Vein endothelial cell (primary cell): ENCODE data around the gene WTAP. TPM values are rescaled to one million over a fixed set of nuclear protein-coding genes. Genes with fewer than 3 reads are reported as not detected.

ENCODE experiments used
- small RNA-seq: library from RNA; depleted of rRNA; stranded (forward); fragments of <200 nt; gene quantifications from one replicate; pipeline ENCODE3, GENCODE V24; 2012
- total RNA-seq: library from RNA; depleted of rRNA; stranded (reverse); fragments of >200 nt; gene quantifications from 2 replicates; pipeline ENCODE4 v1.2.3, GENCODE V29; 2012

WTAP gene
- total RNA-seq, result 82.3 and 97.0 TPM in 2 replicates

DNA sequence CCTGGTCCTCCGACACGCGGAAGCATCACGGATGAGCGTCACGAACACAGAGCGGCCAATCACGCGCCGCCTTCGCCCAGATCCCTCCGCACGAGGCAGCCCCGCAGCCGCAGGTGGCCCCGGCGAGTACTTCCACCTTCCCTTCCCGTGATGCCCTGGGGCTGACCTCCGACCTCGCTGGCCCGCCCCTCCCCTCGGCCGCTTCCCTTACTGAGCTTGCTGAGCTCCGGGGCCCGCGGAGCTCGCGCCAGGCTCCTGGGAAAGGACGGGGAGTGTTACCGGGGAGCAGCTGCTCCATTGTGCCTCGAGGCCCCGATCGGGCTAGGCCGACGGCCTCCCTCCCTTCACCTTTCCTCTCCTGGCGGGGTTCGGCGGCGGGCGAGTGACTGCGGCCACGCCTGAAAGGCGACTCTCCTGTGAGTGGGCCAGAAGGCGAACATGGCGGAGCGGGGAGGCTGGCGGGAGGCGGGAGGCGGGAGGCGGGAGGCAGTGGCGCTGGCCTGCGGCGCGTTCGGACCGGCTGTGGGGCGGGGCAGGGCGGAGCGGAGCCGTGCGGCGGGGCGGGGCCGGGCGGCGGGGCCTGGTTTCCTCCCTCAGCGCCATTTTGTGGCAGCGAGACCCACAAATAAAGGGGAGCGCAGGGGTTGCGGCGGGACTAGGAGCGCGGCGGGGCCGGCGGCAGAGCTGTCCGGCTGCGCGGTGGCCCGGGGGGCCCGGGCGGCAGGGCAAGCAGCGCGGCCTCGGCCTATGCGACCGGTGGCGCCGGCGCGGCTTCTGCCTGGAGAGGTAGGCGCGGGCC is at the start of gene WTAP:
Gene WTAP, plus strand, starts transcription at position 589 of the 799 bp plus-strand sequence. CDS start 8,760 bp downstream, outside the sequence.

DNA sequence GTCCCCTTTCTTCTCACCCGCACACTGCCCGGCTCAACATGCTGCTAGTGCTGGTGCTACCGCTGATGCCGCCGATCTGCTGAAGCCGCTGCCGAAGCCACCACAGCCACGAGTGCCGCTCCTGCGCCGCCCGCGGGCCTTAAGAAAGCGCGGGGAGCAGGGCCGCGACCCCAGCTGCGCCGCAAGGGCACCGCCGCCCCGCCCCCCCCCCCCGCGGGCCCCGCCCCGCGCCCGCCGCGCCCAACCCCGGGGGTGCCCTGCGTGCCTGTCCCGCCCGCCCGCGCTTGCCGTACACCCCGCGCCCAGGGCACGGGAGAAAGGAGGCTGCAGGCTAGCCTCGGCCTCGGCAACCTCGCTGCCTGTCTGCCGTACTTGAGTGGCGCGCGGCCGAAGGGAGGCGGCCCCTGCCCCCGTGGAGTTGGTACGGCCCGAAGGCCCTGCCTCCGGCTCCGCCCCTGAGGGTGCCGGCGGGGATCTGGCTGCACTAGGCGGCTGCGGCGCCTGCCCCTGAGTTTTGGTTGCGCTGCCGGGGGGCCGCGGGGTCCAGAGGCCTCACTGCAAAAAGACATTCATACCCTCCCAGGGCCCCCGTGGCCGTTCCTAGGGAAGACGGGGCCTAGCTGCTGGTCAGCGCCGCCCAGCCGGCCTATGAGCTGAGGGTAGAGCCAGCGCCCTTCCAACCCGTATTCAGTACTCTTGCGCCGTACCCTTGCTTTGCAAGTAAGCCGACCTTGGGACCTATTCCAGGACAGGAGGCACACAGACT is 34.0 kb upstream of the WTAP start, which contains the start of gene SOD2:
Gene SOD2, minus strand, starts transcription at position 114 of the 766 bp plus-strand sequence. Its CDS starts 74 bp downstream, at position 40.

DNA sequence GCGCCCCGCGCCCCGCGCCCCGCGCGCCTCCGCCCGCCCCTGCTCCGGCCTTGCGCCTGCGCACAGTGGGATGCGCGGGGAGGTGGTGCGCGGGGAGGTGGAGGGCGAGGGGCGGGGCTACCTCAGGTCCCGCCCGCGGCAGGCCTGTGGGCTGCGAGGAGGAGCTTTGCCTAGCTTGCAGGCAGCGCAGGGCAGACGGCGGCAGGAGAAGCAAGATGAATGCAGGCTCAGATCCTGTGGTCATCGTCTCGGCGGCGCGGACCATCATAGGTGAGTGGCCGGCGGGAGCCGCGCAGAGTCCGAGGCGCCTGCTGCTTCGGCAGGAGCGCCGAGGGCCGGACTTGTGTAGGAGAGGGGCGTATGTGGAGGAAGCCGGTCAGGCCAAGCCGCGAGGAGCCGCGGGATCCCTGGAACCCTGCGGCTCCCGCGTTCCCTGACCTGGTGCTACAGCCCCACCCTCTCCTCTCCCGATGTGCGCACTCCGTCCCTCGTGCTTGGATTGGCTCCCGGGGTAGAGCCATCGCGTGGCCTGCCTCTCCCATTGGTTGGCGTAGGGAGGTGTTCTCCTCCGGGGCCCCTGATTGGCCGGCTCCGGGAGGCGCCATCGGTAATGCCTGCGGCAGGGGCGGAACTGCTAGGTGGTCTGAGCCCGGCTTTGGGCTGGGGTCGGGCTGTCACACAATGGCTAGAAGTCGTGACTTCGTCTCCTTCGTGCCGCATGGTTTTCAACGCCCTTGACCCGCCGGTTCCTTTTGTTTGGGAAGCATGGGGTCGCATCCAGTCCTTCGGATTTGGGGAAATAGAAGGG is 34.8 kb downstream of the WTAP start, which contains the start of gene ACAT2:
Gene ACAT2, plus strand, starts transcription at position 173 of the 808 bp plus-strand sequence. Its CDS starts 43 bp downstream, at position 216.

DNA sequence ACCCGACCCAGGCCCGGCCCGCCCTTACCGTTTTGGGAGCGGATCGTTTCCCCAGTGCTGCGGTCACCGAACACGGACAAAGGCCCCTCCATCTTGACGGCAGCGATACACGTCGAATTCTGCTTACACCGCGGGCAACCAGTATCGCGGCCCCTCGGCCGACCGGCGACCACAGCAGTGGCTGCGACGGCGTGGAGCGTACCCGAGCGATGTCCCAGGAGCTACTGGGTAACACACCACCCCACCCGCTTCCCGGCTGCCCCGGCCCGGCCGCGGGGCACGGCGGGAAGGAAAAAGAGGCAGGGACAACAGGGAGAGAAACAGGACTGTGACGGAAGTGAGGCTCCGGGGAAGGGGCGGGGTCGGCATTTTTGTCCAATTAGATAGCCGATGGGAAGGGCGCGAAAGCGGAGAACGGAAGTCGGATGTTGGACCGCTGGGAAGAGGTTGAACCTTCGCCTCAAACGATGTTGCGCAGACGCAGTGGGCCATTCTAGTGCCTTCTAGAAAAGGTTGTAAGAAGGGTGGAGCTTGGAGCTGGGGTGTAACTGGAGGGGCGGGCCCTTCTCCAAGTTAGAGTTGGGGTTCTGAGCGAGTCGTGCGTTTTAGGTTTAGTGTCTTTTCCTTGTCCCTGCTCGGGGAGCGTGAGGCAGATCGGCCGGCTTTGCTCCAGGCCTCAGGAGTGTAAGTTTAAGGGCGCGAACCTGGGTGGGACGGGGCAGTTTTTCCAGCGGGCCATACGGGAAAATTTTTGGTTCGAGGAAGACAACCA is 62.3 kb downstream of the WTAP start, which contains the start of gene TCP1:
Gene TCP1, minus strand, starts transcription at position 226 of the 772 bp plus-strand sequence. Its CDS starts 134 bp downstream, at position 92.

DNA sequence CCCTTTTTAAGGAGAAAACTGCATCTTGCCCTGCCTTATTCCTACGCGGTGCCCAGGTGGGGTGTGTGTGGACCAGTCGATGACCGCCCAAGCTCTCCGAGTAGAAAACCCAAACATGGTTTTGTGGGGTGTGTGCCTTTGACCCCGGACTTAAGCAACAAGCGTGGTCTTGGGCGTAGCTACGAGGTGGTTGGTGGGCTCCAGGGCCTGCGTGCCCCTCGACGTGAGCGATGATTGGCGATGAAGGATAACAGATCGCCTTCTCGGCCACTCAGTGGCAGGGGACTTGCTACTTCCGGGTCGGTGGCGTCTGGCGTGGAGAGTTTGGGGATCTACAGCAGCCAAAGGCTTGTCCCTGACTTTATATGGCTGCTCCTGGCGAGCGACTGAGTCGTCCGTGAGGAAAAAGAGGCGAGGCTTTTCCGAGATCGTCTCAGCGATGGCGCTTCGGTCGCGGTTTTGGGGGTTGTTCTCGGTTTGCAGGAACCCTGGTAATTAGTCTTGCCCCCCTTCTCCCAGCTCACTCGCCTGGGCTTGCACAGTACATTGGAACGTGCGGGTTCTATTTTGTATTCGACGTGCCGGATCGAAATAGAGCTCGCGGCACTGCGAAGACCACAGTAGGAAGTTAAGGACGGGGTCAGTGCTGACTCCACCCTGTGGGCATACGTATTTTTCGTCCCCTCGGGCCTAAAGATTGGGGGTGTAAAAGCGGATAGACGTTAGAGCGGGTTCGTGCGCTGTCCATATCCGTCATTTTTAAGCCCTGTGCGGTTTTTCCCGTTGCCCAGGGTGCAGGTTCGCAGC is 63.0 kb downstream of the WTAP start, which contains the start of gene MRPL18:
Gene MRPL18, plus strand, starts transcription at position 319 of the 807 bp plus-strand sequence. Its CDS starts 121 bp downstream, at position 440.

DNA sequence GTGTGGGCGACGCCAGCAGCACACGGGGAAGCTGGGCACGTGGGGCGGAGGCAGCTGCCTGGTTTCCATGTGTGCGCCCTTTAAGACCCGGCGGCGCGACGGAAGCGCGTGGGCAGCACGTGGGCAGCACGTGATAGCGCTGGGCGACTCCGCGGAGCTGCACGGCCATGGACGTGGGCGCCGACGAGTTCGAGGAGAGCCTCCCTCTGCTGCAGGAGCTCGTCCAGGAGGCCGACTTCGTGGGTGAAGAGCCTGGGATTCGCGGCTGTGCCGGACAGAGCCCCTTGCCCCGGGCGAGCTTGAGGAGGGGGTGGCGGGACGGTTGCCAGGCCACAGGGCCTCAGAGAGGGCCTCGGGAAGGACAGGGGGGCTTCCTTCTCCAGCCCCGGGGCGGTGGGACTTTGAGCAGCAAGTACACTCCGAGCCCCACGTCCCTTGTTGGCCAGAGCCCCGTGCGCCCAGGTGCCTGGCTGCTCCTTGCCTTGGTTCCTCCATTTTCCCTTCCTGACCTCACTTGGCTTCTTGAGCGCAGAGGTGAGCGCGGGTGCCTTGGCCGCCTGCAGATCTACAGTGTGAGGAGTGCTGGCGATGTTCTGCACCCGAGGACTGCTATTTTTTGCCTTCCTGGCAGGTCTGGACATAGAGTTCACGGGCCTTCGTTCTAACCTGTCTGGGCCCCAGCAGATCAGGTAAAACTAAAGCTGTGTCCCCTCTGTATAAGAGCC is 73.0 kb downstream of the WTAP start, which contains the start of gene PNLDC1:
Gene PNLDC1, plus strand, starts transcription at position 136 of the 725 bp plus-strand sequence. Its CDS starts 32 bp downstream, at position 168.

Small RNAs within 50 kb of the gene (small RNA-seq; reads per million reads assigned to genes)
- gene RNU4ATAC18P (not detected), gene SNORA20 (614 reads per million, percentile 99 among the genes with 10 or more reads in this experiment), gene SNORA29 (not detected)

Other genes starting within 250 kb of the WTAP start
- 62.7 and 165 TPM in 2 replicates for gene SOD2, start 34.3 kb upstream of the WTAP start, total RNA-seq
- 10.8 and 38.3 TPM in 2 replicates for gene ACAT2, start 34.5 kb downstream of the WTAP start, total RNA-seq
- 261 and 310 TPM in 2 replicates for gene TCP1, start 62.1 kb downstream of the WTAP start, total RNA-seq
- 64.5 and 67.9 TPM in 2 replicates for gene MRPL18, start 63.0 kb downstream of the WTAP start, total RNA-seq
- gene PNLDC1, start 72.8 kb downstream of the WTAP start, total RNA-seq, result 0.38 TPM in 1 of 2 replicates, not detected in the other
- gene MAS1, start 163.5 kb downstream of the WTAP start, total RNA-seq, result not detected in 2 replicates
- gene IGF2R, start 241.6 kb downstream of the WTAP start, total RNA-seq, result 94.4 TPM in 2 replicates